ENCODE data around the gene STRN3. TPM values are rescaled to one million over a fixed set of nuclear protein-coding genes. Genes with fewer than 3 reads are reported as not detected.

STRN3 gene
- total and polyA plus RNA-seq, 2 experiments from 2014 or later = 25.6 to 44.2 TPM

DNA sequence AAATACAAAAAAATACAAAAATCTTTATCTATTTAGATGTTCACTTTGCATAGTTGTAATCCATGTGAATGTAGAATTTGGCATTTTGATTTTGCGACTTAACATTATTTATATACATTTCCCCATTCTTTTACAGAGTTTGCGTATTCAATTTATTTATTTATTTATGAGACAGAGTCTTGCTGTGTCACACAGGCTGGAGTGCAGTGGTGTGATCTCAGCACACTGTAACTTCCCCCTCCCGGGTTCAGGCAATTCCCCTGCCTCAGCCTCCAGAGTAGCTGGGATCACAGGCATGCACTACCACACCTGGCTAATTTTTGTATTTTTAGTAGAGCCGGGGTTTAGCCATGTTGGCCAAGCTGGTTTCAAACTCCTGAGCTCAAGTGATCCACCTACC is 25.3 kb upstream of the STRN3 start:
- H3K27ac ChIP-seq = no peak overlapping the region
- H3K9me3 ChIP-seq (ENCODE audit: low read depth) = no peaks in the 10 kb centered on the region
- TF ChIP-seq EZH2phosphoT487 (IDR thresholded peaks at IDR 0.05; ENCODE audit: insufficient read depth, low read depth) = no peak
- no peak for TF ChIP-seq EZH2 (IDR thresholded peaks at IDR 0.05; ENCODE audit: insufficient read depth, poor library complexity, severe bottlenecking)
- H3K9me2 ChIP-seq (ENCODE audit: insufficient read depth) = no peaks in the 10 kb centered on the region
- no peak overlapping the region for H3K4me3 ChIP-seq
- H3K4me2 ChIP-seq (ENCODE audit: unreplicated experiment) = no peak overlapping the region
- whole genome bisulfite sequencing, 2 experiments (ENCODE audit: low coverage in 1 of 2, low lambda C conversion rate in 2 of 2, missing lambda C conversion rate in 2 of 2) = 77 to 78% methylated on average over 4 of the region's 4 CpGs
- 0 out of 2 replicates have a peak, but pooled peaks cover 4% of the 10 kb centered on the region for H3F3A ChIP-seq (ENCODE audit: insufficient read depth)
- no peak overlapping the region for H3K9ac ChIP-seq
- no peaks in the 10 kb centered on the region for H3K27me3 ChIP-seq (replicated peaks; ENCODE audit: insufficient read depth)
- H3K79me2 ChIP-seq (ENCODE audit: insufficient read depth) = no peaks in the 10 kb centered on the region
- no peak for DNase-seq
- no peaks in the 10 kb centered on the region for H4K20me1 ChIP-seq (ENCODE audit: insufficient read depth)
- H3K36me3 ChIP-seq (ENCODE audit: low read depth) = no peaks in the 10 kb centered on the region
- H2AFZ ChIP-seq = no peak overlapping the region
- peaks cover 8% of the 10 kb centered on the region; the same call in 1 of the 2 replicates for H3K4me1 ChIP-seq (ENCODE audit: insufficient read depth)
- in situ Hi-C loops (cut with MboI) = no loop called here

DNA sequence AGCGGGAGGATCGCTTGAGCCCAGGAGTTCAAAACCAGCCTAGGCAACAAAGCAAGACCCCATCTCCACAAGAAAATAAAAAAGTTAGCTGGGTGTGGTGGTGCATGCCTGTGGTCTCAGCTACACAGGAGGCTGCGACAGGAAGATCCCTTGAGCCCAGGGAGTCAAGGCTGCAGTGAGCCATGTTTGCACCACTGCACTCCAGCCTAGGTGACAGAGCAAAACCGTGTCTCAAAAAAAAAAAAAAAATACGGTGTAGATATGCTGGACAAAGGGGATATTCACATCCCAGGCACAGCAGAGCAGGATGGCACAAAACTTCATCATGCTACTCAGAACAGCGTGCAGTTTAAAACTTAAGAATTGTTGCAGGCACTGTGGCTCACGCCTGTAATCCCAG is 24.8 kb upstream of the STRN3 start:
- H3K27me3 ChIP-seq (replicated peaks; ENCODE audit: insufficient read depth) = no peaks in the 10 kb centered on the region
- 0 out of 2 replicates have a peak, but pooled peaks cover 4% of the 10 kb centered on the region for H3F3A ChIP-seq (ENCODE audit: insufficient read depth)
- no peaks in the 10 kb centered on the region for H4K20me1 ChIP-seq (ENCODE audit: insufficient read depth)
- no peak for DNase-seq
- H3K79me2 ChIP-seq (ENCODE audit: insufficient read depth) = no peaks in the 10 kb centered on the region
- no peaks in the 10 kb centered on the region for H3K36me3 ChIP-seq (ENCODE audit: low read depth)
- no peaks in the 10 kb centered on the region for H3K9me2 ChIP-seq (ENCODE audit: insufficient read depth)
- WGBS, 2 experiments (ENCODE audit: low coverage in 1 of 2, low lambda C conversion rate in 2 of 2, missing lambda C conversion rate in 2 of 2) = 89 to 91% methylated on average over 7 of the region's 7 CpGs
- H3K9ac ChIP-seq = no peak overlapping the region
- H3K27ac ChIP-seq = no peak overlapping the region
- peaks cover 8% of the 10 kb centered on the region; the same call in 1 of the 2 replicates for H3K4me1 ChIP-seq (ENCODE audit: insufficient read depth)
- no peak overlapping the region for H3K4me3 ChIP-seq
- in situ Hi-C loops (cut with MboI) = no loop called here
- TF ChIP-seq EZH2phosphoT487 (IDR thresholded peaks at IDR 0.05; ENCODE audit: insufficient read depth, low read depth) (no peak), EZH2 (IDR thresholded peaks at IDR 0.05; ENCODE audit: insufficient read depth, poor library complexity, severe bottlenecking) (no peak)
- no peaks in the 10 kb centered on the region for H3K9me3 ChIP-seq (ENCODE audit: low read depth)
- no peak overlapping the region for H3K4me2 ChIP-seq (ENCODE audit: unreplicated experiment)
- H2AFZ ChIP-seq = no peak overlapping the region

DNA sequence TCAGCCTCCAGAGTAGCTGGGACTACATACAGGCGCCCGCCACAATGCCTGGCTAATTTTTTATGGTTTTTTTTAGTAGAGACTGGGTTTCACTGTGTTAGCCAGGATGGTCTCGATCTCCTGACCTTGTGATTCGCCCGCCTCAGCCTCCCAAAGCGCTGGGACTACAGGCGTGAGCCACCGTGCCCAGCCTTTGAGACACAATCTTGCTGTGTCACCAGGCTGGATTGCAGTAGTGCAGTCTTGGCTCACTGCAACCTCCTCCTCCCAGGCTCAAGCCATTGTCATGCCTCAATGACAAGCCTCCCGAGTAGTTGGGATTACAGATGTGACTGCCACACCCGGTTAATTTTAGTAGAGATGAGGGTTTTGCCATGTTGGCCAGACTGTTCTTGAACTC is 21.3 kb upstream of the STRN3 start:
- no peak overlapping the region for H2AFZ ChIP-seq
- H3K4me2 ChIP-seq (ENCODE audit: unreplicated experiment) = no peak overlapping the region
- WGBS, 2 experiments (ENCODE audit: low coverage in 1 of 2, low lambda C conversion rate in 2 of 2, missing lambda C conversion rate in 2 of 2) = 48 to 66% methylated on average over 7 to 10 of the region's 10 CpGs
- peak; percentile 13 for DNase-seq
- H3K9ac ChIP-seq = no peak overlapping the region
- in situ Hi-C loops (cut with MboI) = no loop called here
- H3K4me1 ChIP-seq (ENCODE audit: insufficient read depth) = peaks cover 4% of the 10 kb centered on the region; the same call in 1 of the 2 replicates
- TF ChIP-seq EZH2phosphoT487 (IDR thresholded peaks at IDR 0.05; ENCODE audit: insufficient read depth, low read depth) (no peak), EZH2 (IDR thresholded peaks at IDR 0.05; ENCODE audit: insufficient read depth, poor library complexity, severe bottlenecking) (no peak)
- H3K9me2 ChIP-seq (ENCODE audit: insufficient read depth) = no peaks in the 10 kb centered on the region
- peak overlapping the region; percentile 75; the same call in 1 of the 2 replicates for H3K27ac ChIP-seq
- no peaks in the 10 kb centered on the region for H3K27me3 ChIP-seq (replicated peaks; ENCODE audit: insufficient read depth)
- no peaks in the 10 kb centered on the region for H3K9me3 ChIP-seq (ENCODE audit: low read depth)
- H4K20me1 ChIP-seq (ENCODE audit: insufficient read depth) = no peaks in the 10 kb centered on the region
- no peaks in the 10 kb centered on the region for H3F3A ChIP-seq (ENCODE audit: insufficient read depth)
- H3K79me2 ChIP-seq (ENCODE audit: insufficient read depth) = no peaks in the 10 kb centered on the region
- no peak overlapping the region for H3K4me3 ChIP-seq
- no peaks in the 10 kb centered on the region for H3K36me3 ChIP-seq (ENCODE audit: low read depth)

DNA sequence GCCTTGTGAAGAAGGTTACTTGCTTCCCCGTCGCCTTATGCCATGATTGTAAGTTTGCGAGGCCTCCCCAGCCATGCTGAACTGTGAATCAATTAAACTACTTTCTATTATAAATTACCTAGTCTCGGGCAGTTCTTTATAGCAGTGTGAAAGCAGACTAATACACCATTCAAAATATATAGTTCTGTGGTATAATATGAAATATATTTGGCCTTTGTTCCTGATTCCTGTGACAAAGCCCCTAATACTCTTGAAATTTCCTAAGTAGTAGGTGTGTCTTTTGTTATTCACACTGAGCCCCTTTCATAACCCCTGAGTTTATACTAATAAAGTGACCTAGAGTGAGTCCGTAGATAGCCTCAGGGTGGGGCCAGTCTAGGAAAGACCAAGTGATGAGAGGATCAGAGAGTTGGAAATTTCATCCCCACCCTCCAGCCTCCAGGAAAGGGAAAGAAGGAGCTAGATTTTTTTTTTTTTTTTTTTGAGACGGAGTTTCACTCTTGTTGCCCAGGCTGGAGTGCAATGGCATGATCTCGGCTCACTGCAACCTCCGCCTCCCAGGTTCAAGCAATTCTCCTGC is 19.4 kb upstream of the STRN3 start:
- H3K27ac ChIP-seq = no peak overlapping the region
- WGBS, 2 experiments (ENCODE audit: low coverage in 1 of 2, low lambda C conversion rate in 2 of 2, missing lambda C conversion rate in 2 of 2) = 95% methylated on average over 5 to 8 of the region's 8 CpGs
- H3K79me2 ChIP-seq (ENCODE audit: insufficient read depth) = no peaks in the 10 kb centered on the region
- in situ Hi-C loops (cut with MboI) = no loop called here
- DNase-seq = no peak
- H3K36me3 ChIP-seq (ENCODE audit: low read depth) = no peaks in the 10 kb centered on the region
- TF ChIP-seq EZH2 (IDR thresholded peaks at IDR 0.05; ENCODE audit: insufficient read depth, poor library complexity, severe bottlenecking) (no peak), EZH2phosphoT487 (IDR thresholded peaks at IDR 0.05; ENCODE audit: insufficient read depth, low read depth) (no peak)
- H3K9me3 ChIP-seq (ENCODE audit: low read depth) = no peaks in the 10 kb centered on the region
- no peak overlapping the region for H3K4me2 ChIP-seq (ENCODE audit: unreplicated experiment)
- peaks cover 4% of the 10 kb centered on the region; the same call in 1 of the 2 replicates for H3K4me1 ChIP-seq (ENCODE audit: insufficient read depth)
- no peaks in the 10 kb centered on the region for H3K9me2 ChIP-seq (ENCODE audit: insufficient read depth)
- no peaks in the 10 kb centered on the region for H3K27me3 ChIP-seq (replicated peaks; ENCODE audit: insufficient read depth)
- H3K9ac ChIP-seq = no peak overlapping the region
- H4K20me1 ChIP-seq (ENCODE audit: insufficient read depth) = no peaks in the 10 kb centered on the region
- no peak overlapping the region for H3K4me3 ChIP-seq
- no peak overlapping the region for H2AFZ ChIP-seq
- H3F3A ChIP-seq (ENCODE audit: insufficient read depth) = no peaks in the 10 kb centered on the region

Measured in GM23248 (cell line).